Putamen (tissue), 1 donor: Measurements from ENCODE around the gene RNF146.
"Not testable (repeated sequence)": the region's sequence is repeated elsewhere in the genome, so short reads cannot be mapped to it uniquely, and the experiment has no call there.

Source experiments
- DNase-seq: peaks from one replicate; pipeline ENCODE4 v3.0.0-alpha.2; 2016; ENCODE audit warnings: low spot score

Gene RNF146

GRCh38 chr6:127288705-127289104 is 22.0 kb downstream of the RNF146 start:
- no peak for DNase-seq

DNA sequence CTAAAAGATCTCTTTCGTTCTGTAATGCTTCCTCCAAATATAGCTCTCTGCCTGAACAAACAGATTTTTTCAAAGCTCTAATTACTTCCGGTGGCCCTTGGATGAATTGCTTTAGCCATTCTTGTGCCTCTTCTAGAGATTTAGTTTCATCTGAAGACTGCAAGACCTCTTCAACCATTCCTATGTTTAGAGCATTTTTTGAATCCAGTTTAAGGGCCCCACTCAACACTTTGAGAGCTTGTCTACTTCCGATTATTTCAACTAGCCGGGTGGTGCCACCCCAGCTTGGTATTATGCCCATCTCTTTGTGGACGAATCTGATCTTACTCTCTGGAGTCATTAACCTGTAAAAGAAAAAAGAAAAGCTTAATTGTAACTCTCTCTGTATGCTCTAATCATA is 23.3 kb downstream of the RNF146 start:
- DNase-seq: no peak

- no peak for DNase-seq
Measured at GRCh38 chr6:127290391-127291265, 24.0 kb downstream of the RNF146 start.

- DNase-seq: no peak
Measured at GRCh38 chr6:127291495-127291894, 24.8 kb downstream of the RNF146 start.

GRCh38 chr6:127297502-127298070 is 30.9 kb downstream of the RNF146 start:
- no peak for DNase-seq

GRCh38 chr6:127298475-127298874 is 31.8 kb downstream of the RNF146 start:
- no peak for DNase-seq

GRCh38 chr6:127299522-127300240 is 33.0 kb downstream of the RNF146 start:
- DNase-seq: no peak

DNA sequence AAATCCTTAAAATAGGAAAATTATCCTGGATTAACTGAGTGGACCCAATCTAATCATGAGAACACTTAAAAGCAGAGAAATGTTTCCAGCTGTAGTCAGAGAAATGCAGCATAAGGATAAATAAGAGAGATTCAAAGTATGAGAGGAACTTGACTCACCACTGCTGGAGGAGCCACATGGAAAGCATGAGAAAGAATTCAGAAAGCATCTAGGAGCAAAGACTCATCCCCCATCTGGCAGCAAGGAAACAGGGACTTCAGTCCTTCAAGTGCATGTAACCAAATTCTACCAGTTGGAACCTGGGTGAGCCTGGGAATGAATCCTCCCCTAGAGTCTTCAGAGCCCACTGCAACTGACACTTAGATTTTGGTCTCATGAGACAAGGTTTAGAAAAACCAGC is 33.7 kb downstream of the RNF146 start:
- DNase-seq: no peak

GRCh38 chr6:127301199-127301700 is 34.6 kb downstream of the RNF146 start:
- no peak for DNase-seq

DNA sequence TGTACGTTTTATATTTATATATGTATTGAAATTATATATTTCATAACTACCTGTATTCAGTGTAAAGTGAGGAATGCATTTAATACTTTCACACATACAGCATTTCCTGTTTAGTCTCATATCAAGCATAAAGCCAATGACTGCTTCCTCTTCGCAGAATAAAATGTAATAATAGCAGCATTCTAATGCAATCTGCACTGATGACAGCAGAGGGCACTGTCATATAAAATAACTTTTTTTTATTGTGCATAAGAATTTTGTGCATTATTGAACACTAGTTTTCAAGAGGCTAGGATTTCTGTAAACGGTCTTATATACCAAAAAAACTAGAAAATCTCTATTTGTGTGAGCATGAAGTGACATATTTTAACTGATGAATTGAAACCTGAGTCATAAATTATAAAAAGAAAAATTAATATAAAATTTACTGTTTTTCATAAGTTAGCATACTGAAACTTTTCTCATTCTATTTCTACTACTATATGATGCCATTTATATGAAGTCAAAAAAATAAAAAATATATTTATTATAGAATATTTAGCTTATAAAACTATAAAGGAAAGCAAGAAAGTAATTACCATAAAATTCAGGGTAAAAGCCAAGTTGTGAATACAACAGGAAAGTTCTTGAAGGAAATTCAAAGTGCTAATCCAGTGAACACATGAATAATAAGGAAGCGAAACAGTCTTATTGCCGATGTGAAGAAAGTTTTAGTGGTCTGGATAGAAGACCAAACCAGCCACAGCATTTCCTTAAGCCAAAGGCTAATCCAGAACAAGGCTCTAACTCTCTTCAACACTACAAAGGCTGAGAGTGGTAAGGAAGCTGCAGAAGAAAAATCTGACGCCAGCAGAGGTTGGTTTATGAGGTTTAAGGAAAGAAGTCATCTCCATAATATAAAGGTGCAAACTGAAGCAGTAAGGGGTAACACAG is 36.3 kb downstream of the RNF146 start:
- peak; percentile 18 for DNase-seq

- no peak for DNase-seq
Measured at GRCh38 chr6:127303917-127304316, 37.3 kb downstream of the RNF146 start.

- no peak for DNase-seq
Measured at GRCh38 chr6:127305741-127306140, 39.1 kb downstream of the RNF146 start.

- no peak for DNase-seq
Measured at GRCh38 chr6:127317388-127318128, 50.9 kb downstream of the RNF146 start.

- DNase-seq: no peak
Measured at GRCh38 chr6:127319686-127320085, 53.0 kb downstream of the RNF146 start.

DNA sequence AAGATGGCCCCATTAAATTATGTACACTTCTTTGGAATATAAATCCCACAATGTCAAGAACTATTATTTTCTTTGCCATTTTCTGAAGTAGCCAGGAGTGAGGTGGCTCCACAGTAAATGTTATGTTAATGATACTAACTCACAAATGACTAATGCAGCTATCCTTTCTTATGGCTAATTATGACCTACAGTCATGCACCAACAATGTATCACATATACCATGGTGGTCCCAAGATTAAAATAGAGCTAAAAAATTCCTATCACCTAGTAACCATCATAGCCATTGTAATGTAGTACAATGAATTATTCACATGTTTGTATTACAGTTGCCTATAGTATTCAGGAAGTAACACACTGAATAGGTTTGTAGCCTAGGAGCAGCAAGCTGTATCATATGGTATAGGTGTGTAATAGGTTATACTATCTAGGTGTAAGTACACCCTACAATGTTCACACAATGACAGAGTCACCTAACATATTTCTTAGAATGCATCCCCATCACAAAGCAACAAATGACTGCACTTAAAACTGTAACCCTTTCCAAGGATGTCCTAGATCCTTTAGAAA is 61.5 kb downstream of the RNF146 start:
- DNase-seq: no peak

DNA sequence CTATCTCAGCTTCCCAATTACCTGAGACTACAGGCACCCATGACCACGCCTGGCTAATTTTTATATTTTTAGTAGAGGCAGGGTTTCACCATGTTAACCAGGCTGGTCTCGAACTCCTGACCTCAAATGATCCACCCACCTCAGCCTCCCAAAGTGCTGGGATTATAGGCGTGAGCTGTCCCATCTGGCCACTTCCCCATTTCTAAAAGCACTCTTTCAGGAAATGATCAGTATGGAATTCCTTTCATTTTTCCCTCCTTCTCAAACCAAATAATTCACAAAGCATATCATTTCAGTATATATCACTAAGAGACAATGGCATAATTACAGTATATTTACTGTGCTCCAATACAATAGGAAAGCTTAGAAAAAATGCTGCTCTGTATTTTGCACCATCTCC is 64.6 kb downstream of the RNF146 start:
- DNase-seq: not testable (repeated sequence)

DNA sequence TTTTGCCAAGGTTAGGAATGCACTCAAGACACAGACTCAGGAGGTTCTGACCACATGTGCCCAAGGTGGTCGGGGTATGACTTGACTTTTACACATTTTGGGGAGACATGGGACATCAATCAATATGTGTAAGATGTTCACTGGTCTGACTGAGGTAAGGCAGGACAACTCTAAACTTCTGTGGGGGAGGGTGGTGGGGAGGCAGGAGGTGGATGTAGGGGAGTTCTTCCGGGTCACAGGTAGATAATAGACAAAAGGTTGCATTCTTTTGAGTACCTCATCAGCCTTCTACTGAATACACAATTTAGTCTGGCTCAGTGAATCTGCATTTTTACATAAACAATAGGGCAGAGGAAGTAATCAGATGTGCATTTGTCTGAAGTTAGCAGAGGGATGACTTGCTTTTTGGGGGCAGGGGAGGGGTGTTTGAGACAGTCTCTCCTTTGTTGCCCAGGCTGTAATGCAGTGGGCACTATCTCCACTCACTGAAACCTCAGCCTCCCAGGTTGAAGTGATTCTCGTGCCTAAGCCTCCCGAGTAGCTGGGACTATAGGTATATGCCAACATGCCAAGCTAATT is 65.8 kb downstream of the RNF146 start:
- no peak for DNase-seq
